Calu3 (cell line): ENCODE results near the gene SLC9B2. TPM values are rescaled to one million over a fixed set of nuclear protein-coding genes. Genes with fewer than 3 reads are reported as not detected.

Experiments used
- BruUV-seq: library from RNA; stranded (reverse); fragments of 400-500 nt; replicated peaks from 2 replicates; lab custom pipeline; 2021; lab: Mats Ljungman, UMichigan
- CTCF ChIA-PET: fragments of 300-600 bp; sonication (Branson Sonifier 250); formaldehyde crosslinking; loops from one replicate; lab custom pipeline; 2022; ENCODE audit warnings: antibody characterized with exemption; lab: Charles Lee
- DNase-seq: peaks from one replicate; pipeline ENCODE4 v3.0.0; 2022
- H3K27ac Mint-ChIP-seq: one replicate; pipeline ENCODE4 v1.8.0; 2022; ENCODE audit warnings: mixed read lengths; ENCODE audit not compliant: unreplicated experiment
- H3K27me3 Mint-ChIP-seq: one replicate; pipeline ENCODE4 v1.8.0; 2022; ENCODE audit warnings: mixed read lengths; ENCODE audit not compliant: unreplicated experiment
- H3K36me3 Mint-ChIP-seq: one replicate; pipeline ENCODE4 v1.8.0; 2022; ENCODE audit warnings: mild to moderate bottlenecking, moderate library complexity, mixed read lengths; ENCODE audit not compliant: insufficient read depth, unreplicated experiment
- H3K4me1 Mint-ChIP-seq: one replicate; pipeline ENCODE4 v1.8.0; 2022; ENCODE audit warnings: mild to moderate bottlenecking, low read depth, mixed read lengths; ENCODE audit not compliant: unreplicated experiment
- H3K4me3 Mint-ChIP-seq: one replicate; pipeline ENCODE4 v1.8.0; 2022; ENCODE audit warnings: mild to moderate bottlenecking, low read depth, moderate library complexity, mixed read lengths; ENCODE audit not compliant: unreplicated experiment
- H3K9me3 Mint-ChIP-seq: one replicate; pipeline ENCODE4 v1.8.0; 2022; ENCODE audit warnings: low read depth, mixed read lengths; ENCODE audit not compliant: unreplicated experiment
- CTCF ChIP-seq: fragments of 200-600 bp; IDR thresholded peaks from one replicate; pipeline ENCODE4 v1.8.0; 2022; ENCODE audit warnings: antibody characterized with exemption; ENCODE audit not compliant: unreplicated experiment
- intact Hi-C: fragments of 100-400 bp; cut with micrococcal nuclease; formaldehyde crosslinking; loops from one replicate; pipeline ENCODE4 v1.10.0; 2022; ENCODE audit not compliant: unreplicated experiment
- total RNA-seq: library from RNA; stranded (reverse); gene quantifications from 2 replicates; pipeline ENCODE4 v1.2.3, GENCODE V29; 2022

SLC9B2 gene
- total RNA-seq, 1 experiment from 2014 or later: 2.7 TPM

GRCh38 chr4:103026868-103027267, 49.7 kb downstream of the SLC9B2 start:
- Mint-ChIP-seq H3K4me1 (no peaks in the 10 kb centered on the region), H3K4me3 (no peak overlapping the region)
- no peak for DNase-seq

GRCh38 chr4:103024996-103025395, 51.6 kb downstream of the SLC9B2 start:
- no peak overlapping the region for H3K27ac Mint-ChIP-seq
- H3K4me3 Mint-ChIP-seq: no peak overlapping the region
- no peaks in the 10 kb centered on the region for H3K27me3 Mint-ChIP-seq
- BruUV-seq: no TSS peak
- intact Hi-C loops: no loop called here
- H3K36me3 Mint-ChIP-seq: peaks cover under 1% of the 10 kb centered on the region
- no peak for TF ChIP-seq CTCF
- no peak for DNase-seq
- CTCF ChIA-PET: no interaction called here
- no peaks in the 10 kb centered on the region for H3K4me1 Mint-ChIP-seq
- no peaks in the 10 kb centered on the region for H3K9me3 Mint-ChIP-seq

More at GRCh38 chr4:103026868-103027267, 49.7 kb downstream of the SLC9B2 start:
- no TSS peak for BruUV-seq
- CTCF ChIA-PET: no interaction called here
- Mint-ChIP-seq H3K27me3 (no peaks in the 10 kb centered on the region), H3K9me3 (no peaks in the 10 kb centered on the region), H3K36me3 (no peaks in the 10 kb centered on the region), H3K27ac (no peak overlapping the region)
- intact Hi-C loops: no loop called here
- no peak for TF ChIP-seq CTCF

- no TSS peak for BruUV-seq
- intact Hi-C loops: no loop called here
- CTCF ChIA-PET: no interaction called here
These were observed 55.4 kb downstream of the SLC9B2 start for GRCh38 chr4:103021120-103021519.

GRCh38 chr4:103019308-103020124, 57.0 kb downstream of the SLC9B2 start, which contains the start of gene SLC9B1:
SLC9B1 (minus strand) TSS chr4:103019705; CDS start chr4:102991711, 27,994 bp downstream.
- peak; percentile 95 for DNase-seq
- Mint-ChIP-seq H3K27me3 (no peaks in the 10 kb centered on the region), H3K36me3 (peaks cover 9% of the 10 kb centered on the region), H3K4me3 (peak within 1 kb of the TSS; percentile 79), H3K9me3 (no peaks in the 10 kb centered on the region), H3K27ac (peak within 1 kb of the TSS; percentile 91), H3K4me1 (no peaks in the 10 kb centered on the region)
- CTCF ChIA-PET: interaction anchor here (0.8 kb wide), 1 partner anchor 192 kb away, joined by 4 read pairs; the partner anchor contains the start of gene UBE2D3
- intact Hi-C loops: loop anchor here (5.0 kb wide), 1 partner anchor 192 kb away; the partner anchor contains the start of gene UBE2D3
- TF ChIP-seq CTCF: no peak
- TSS peak; percentile 97 for BruUV-seq

More at GRCh38 chr4:103021120-103021519, 55.4 kb downstream of the SLC9B2 start:
- no peaks in the 10 kb centered on the region for H3K4me1 Mint-ChIP-seq
- H3K36me3 Mint-ChIP-seq: peaks cover 9% of the 10 kb centered on the region
- no peak overlapping the region for H3K4me3 Mint-ChIP-seq
- H3K27ac Mint-ChIP-seq: no peak overlapping the region
- H3K9me3 Mint-ChIP-seq: no peaks in the 10 kb centered on the region
- no peak for DNase-seq
- H3K27me3 Mint-ChIP-seq: no peaks in the 10 kb centered on the region
- TF ChIP-seq CTCF: no peak
